Measurements from ENCODE around the gene CHD2.

DNA sequence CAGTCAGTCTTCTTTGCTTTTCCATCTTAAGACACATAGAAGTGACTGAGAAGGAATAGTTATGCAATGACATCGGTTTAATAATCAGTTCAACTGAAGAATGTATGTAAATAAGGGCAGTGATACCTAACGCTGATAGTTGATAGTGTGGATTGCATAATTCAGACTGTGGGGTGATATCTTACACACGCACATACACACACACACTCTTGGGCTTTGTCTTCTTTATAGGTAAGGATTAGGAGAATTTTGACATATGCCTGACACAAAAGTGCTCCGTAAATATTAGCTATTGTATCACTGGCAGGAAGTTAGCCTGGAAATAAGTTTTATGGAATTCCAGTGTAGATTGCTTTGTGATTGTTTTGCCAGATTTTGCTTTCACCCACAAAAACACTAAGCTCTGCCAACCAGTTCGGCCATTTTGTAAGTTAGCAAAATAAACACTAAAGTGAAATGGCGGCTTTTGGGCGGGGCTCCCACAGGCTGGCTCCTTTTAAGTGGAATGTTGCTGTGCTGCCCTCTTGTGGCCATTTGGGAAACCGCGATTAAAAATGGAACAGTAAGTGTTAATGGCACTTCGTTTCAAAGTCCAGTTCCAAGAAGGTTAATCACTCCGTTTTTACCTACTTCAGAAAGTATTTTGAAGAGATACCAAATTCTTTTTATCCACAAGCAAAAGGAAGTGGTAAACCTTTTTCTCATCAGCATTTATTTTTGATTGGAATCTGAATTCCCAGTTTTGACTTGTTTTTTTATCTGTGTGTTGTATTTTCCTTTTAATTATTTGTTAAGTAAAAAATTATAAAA is 17.7 kb downstream of the CHD2 start:
- no peak for TF ChIP-seq POLR2A (IDR thresholded peaks at IDR 0.05)
- TF ChIP-seq, protein P1, sequence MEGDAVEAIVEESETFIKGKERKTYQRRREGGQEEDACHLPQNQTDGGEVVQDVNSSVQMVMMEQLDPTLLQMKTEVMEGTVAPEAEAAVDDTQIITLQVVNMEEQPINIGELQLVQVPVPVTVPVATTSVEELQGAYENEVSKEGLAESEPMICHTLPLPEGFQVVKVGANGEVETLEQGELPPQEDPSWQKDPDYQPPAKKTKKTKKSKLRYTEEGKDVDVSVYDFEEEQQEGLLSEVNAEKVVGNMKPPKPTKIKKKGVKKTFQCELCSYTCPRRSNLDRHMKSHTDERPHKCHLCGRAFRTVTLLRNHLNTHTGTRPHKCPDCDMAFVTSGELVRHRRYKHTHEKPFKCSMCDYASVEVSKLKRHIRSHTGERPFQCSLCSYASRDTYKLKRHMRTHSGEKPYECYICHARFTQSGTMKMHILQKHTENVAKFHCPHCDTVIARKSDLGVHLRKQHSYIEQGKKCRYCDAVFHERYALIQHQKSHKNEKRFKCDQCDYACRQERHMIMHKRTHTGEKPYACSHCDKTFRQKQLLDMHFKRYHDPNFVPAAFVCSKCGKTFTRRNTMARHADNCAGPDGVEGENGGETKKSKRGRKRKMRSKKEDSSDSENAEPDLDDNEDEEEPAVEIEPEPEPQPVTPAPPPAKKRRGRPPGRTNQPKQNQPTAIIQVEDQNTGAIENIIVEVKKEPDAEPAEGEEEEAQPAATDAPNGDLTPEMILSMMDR (IDR thresholded peaks at IDR 0.05) = peak; percentile 83 to 95 (median 90)
- TF ChIP-seq POLR2AphosphoS5 (IDR thresholded peaks at IDR 0.05) = peak; percentile 49 to 77 (median 70)
- TF ChIP-seq EP300 (IDR thresholded peaks at IDR 0.05) = no peak

Measured in sigmoid colon (tissue), 4 donors.